KMS-11 (cell line): ENCODE results near the gene TMEM52.

Experiments used
- H2AFZ ChIP-seq: fragments of 200-600 bp; sonication (generic); 2 replicates; pipeline ENCODE4 v1.6.1; 2016; ENCODE audit warnings: antibody characterized with exemption, mixed run types, low read depth
- H3K27ac ChIP-seq: fragments of 200-600 bp; sonication (generic); 2 replicates; pipeline ENCODE4 v1.6.1; 2016; ENCODE audit warnings: mild to moderate bottlenecking, mixed run types
- H3K27me3 ChIP-seq: fragments of 200-600 bp; sonication (generic); 2 replicates; pipeline ENCODE4 v1.6.1; 2017; ENCODE audit warnings: mild to moderate bottlenecking, low read depth, mixed run types, moderate library complexity; ENCODE audit not compliant: insufficient read depth
- H3K36me3 ChIP-seq: fragments of 200-600 bp; sonication (generic); 2 replicates; pipeline ENCODE4 v1.6.1; 2017; ENCODE audit warnings: mild to moderate bottlenecking, mixed run types; ENCODE audit not compliant: insufficient read depth
- H3K4me1 ChIP-seq: fragments of 200-600 bp; sonication (generic); 2 replicates; pipeline ENCODE4 v1.6.1; 2016; ENCODE audit warnings: mild to moderate bottlenecking, low read depth, mixed run types; ENCODE audit not compliant: poor library complexity, severe bottlenecking
- H3K4me2 ChIP-seq: fragments of 200-600 bp; sonication (generic); 2 replicates; pipeline ENCODE4 v1.7.0; 2016; ENCODE audit warnings: mild to moderate bottlenecking, mixed run types
- H3K4me3 ChIP-seq: fragments of 200-600 bp; sonication (generic); IDR thresholded peaks from 2 replicates; pipeline ENCODE4 v1.6.1; 2017; ENCODE audit warnings: low read depth, low read length, mixed read lengths; ENCODE audit not compliant: insufficient read depth
- H3K79me2 ChIP-seq: fragments of 200-600 bp; sonication (generic); 2 replicates; pipeline ENCODE4 v1.6.1; 2016; ENCODE audit warnings: low read depth, mixed run types; ENCODE audit not compliant: insufficient read depth
- H3K9ac ChIP-seq: fragments of 200-600 bp; sonication (generic); 2 replicates; pipeline ENCODE4 v1.6.1; 2016; ENCODE audit warnings: mild to moderate bottlenecking, mixed run types
- H4K20me1 ChIP-seq: fragments of 200-600 bp; sonication (generic); 2 replicates; pipeline ENCODE4 v1.6.1; 2016; ENCODE audit warnings: mild to moderate bottlenecking, mixed run types; ENCODE audit not compliant: insufficient read depth
- CTCF ChIP-seq: fragments of 200-600 bp; sonication (generic); conservative IDR thresholded peaks from 2 replicates; pipeline ENCODE4 v1.6.1; 2017; ENCODE audit warnings: low read depth, mild to moderate bottlenecking, antibody characterized with exemption, low read length, moderate library complexity, mixed read lengths

The TMEM52 gene

DNA sequence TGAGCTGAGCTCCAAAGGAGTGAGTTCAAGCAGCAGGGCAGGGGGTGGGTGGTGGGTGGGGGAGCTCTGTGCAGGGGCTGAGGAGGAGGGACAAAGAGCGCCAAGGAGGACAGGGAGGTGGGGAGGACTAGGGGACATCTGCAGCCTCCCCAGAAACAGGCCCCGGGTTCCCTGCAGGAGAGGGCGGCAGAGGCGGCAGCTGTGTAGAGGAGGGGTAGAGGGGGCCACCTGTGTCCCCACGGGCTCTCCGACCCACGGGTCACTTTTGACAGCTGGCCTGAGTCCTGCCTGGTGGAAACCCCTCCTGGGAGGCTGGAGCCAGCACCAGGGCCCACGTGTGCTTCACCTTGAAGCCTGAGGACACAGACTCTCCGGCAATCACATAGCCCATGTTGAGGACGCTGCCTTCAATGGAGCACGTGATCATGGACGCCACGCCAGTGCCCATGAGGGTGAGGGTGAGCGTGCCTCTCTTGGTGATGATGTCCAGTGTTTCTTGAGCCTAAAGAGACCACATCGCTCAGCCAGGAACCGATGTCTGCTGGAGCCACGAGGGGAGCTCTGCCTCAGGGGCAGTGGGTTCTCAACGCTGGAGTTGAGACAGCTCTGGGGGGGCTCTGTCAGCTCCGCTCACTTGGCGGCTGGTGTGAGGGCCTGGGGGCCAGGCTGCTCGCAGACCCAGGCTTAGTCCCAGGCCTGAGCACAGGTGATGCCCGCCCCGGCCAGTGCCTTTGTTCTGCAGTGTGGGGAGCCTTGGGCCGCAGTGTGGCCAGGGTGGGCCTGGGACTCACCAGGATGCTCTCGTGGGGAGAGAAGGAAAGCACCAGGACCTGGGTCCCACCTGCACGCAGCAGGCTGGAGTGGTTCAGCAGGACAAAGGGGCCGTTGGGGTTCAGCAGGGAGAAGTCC, 6.6 kb upstream of the TMEM52 start:
- no peak overlapping the region for H3K4me3 ChIP-seq
- H3K27ac ChIP-seq, result no peak overlapping the region
- peaks cover 64% of the 10 kb centered on the region for H3K27me3 ChIP-seq
- TF ChIP-seq CTCF, result no peak
- no peaks in the 10 kb centered on the region for H3K79me2 ChIP-seq
- no peak overlapping the region for H3K9ac ChIP-seq
- H4K20me1 ChIP-seq, result no peaks in the 10 kb centered on the region
- H3K4me2 ChIP-seq, result no peak overlapping the region
- no peaks in the 10 kb centered on the region for H3K36me3 ChIP-seq
- no peaks in the 10 kb centered on the region for H3K4me1 ChIP-seq
- H2AFZ ChIP-seq, result no peak overlapping the region

GRCh38 chr1:1924849-1925248, 5.8 kb upstream of the TMEM52 start:
- Histone ChIP-seq H3K9ac (no peak overlapping the region), H3K27ac (no peak overlapping the region), H3K27me3 (peaks cover 60% of the 10 kb centered on the region), H3K4me1 (no peaks in the 10 kb centered on the region), H3K4me2 (no peak overlapping the region), H2AFZ (no peak overlapping the region), H3K36me3 (no peaks in the 10 kb centered on the region), H3K79me2 (no peaks in the 10 kb centered on the region), H4K20me1 (no peaks in the 10 kb centered on the region), H3K4me3 (no peak overlapping the region)
- TF ChIP-seq CTCF, result no peak

- TF ChIP-seq CTCF, result no peak
- Histone ChIP-seq H3K4me2 (no peak overlapping the region), H3K9ac (no peak overlapping the region)
Observed at GRCh38 chr1:1924386-1924785, 5.3 kb upstream of the TMEM52 start.

DNA sequence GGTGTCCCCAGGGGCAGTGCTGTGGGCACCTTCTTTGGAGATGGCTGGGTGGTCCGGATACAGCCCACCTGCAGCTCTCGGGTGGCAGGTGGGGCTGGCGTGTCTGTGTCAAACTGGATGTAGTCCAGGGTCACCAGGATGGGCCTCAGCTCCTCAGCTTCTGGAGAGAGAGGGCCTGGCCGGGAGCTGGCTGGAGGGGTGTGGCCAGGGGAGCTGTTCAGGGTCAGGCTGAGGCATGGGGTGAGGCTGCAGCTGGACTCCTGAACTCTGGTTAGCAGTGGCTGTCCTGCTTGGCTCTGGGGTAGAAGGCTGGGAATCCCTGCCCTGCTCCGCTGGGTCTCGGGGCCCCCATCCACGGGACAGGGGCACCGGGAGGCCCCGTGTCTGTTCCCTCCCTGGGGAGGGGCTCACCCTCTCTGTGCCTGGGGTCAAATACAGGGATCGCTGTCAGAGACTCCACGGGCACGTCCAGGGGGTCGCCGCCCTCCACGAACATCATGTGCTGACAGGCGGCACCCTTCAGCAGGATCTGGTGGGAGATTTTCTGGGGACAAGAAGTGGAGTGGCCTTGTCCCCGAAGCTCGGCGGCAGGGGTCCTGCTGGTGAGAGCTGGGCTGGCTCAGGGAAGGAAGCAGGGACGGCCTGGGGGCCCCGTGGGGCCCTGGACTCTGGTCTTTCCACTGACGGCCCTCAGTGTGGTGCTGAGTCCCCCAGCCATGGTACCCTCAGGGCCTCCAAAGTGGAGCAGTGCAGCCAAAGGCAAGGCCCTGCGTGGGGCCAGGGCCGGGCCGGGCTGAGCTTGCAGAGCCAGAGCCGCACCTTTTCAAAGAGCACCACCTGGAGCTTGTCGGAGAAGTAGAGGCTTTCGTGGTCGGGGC, 4.1 kb upstream of the TMEM52 start:
- H3K9ac ChIP-seq, result no peak overlapping the region
- no peaks in the 10 kb centered on the region for H4K20me1 ChIP-seq
- H3K4me3 ChIP-seq, result no peak overlapping the region
- H3K27me3 ChIP-seq, result peaks cover 52% of the 10 kb centered on the region
- H3K79me2 ChIP-seq, result no peaks in the 10 kb centered on the region
- H2AFZ ChIP-seq, result no peak overlapping the region
- H3K4me2 ChIP-seq, result no peak overlapping the region
- no peak for TF ChIP-seq CTCF
- no peak overlapping the region for H3K27ac ChIP-seq
- H3K4me1 ChIP-seq, result peaks cover 3% of the 10 kb centered on the region
- H3K36me3 ChIP-seq, result no peaks in the 10 kb centered on the region

More at GRCh38 chr1:1924386-1924785, 5.3 kb upstream of the TMEM52 start:
- Histone ChIP-seq H2AFZ (no peak overlapping the region), H3K27ac (no peak overlapping the region), H3K36me3 (no peaks in the 10 kb centered on the region), H3K79me2 (no peaks in the 10 kb centered on the region), H3K4me1 (no peaks in the 10 kb centered on the region), H3K27me3 (peaks cover 58% of the 10 kb centered on the region), H4K20me1 (no peaks in the 10 kb centered on the region), H3K4me3 (no peak overlapping the region)
